ENCODE measurements around the gene TCF3. TPM values are rescaled to one million over a fixed set of nuclear protein-coding genes. Genes with fewer than 3 reads are reported as not detected.

The TCF3 gene
- polyA plus RNA-seq, 3 donors, result 81.6 to 91.5 (median 87.9) TPM

DNA sequence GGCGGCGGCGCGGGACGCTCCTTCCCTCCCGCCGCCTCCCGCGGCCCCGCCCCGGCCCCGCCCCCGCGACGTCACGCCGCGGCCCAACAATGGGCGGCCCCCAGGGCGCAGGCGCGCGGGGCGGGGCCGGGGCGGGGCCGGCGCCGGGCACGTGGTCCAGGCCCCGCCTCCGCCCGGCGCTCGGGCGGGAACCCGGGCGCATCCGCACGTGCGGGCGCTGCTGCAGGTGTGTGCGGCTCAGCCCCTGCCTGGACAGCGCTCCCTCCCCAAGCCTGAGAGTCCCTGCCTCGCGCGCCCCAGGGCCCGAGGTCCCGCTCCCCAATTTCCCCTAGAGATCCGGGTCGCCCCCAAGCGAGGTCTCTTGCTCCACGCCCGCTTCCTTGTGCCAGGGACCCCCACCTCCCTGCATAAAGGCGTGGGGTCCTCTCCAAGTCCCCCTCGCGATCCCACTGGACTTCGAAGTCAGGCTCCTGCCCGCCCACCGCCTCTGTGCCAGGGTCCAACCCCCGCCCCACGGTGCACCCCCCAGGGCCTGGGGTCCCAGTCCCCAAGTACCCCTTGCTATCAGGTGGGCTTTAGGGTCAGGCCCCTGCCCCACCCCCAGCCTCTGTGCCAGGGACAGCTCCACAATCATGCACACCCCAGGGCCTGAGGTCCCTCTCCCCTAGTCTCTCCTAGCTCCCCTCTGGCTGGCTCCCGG lies 83.9 kb downstream of the TCF3 start, which contains the start of gene MEX3D:
Gene MEX3D, minus strand, starts transcription at position 6 of the 700 bp plus-strand sequence. CDS start 267 bp downstream, outside the sequence.
- peak in 1 of 3 donors; percentile 46 for DNase-seq (ENCODE audit: low read depth in 3 of 3, low spot score in 2 of 3)

DNA sequence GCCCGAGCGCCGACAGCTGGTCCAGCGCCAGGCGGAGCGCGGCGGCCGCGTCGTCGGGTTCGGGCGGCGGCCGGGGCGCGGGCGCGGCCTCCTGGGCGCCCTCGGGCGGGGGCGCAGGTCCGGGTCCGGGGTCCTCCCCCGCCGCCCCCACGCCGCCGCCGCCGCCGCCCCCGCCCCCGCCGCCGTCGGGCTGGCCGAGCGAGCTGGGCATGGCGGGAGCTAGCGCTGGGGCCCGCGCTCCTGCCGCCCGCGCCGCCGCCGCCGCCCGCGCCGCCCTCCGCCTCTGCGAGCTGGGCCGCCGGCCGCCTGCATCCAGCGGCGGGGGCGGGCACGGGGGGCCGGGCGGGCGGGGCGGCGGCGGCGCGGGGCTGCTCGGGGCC lies 84.6 kb downstream of the TCF3 start:
- DNase-seq (ENCODE audit: low read depth in 3 of 3, low spot score in 2 of 3), result no peak

DNA sequence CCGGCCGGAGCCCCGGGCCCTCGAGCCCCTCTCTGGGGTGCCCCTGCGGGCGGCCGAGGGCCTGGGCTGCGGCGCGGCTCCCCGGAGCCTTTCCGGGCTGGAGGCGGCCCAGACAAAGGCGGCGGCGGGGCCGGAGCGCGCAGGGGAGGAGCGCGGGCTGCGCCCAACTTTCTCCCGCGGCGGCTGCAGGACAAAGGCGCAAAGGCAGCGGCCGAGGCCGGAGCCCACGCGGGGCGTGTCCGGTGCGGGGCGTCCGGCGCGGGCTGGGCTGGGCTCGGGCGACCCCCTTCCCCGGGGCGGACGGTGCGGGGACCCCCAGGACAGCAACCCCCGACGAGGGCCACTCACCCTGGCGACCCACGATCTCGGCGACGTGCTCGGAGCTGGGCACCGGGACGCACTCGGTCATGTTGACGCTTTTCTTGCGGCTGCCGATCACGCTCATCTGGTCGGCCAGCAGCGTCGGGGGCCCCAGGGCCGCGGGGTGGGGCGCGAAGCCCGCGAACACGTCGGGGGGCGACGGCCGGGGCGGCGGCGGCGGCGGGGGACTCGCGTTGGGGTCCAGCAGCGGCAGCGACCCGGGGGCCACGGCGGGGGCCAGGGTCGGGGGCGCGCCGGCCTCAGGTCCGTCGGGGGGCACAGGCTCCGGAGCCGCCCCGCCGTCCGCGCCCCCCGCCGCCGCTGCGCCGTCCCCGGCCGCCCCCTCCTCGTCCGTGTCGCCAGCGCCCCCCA lies 85.1 kb downstream of the TCF3 start:
- DNase-seq (ENCODE audit: low read depth in 3 of 3, low spot score in 2 of 3), result no peak

DNA sequence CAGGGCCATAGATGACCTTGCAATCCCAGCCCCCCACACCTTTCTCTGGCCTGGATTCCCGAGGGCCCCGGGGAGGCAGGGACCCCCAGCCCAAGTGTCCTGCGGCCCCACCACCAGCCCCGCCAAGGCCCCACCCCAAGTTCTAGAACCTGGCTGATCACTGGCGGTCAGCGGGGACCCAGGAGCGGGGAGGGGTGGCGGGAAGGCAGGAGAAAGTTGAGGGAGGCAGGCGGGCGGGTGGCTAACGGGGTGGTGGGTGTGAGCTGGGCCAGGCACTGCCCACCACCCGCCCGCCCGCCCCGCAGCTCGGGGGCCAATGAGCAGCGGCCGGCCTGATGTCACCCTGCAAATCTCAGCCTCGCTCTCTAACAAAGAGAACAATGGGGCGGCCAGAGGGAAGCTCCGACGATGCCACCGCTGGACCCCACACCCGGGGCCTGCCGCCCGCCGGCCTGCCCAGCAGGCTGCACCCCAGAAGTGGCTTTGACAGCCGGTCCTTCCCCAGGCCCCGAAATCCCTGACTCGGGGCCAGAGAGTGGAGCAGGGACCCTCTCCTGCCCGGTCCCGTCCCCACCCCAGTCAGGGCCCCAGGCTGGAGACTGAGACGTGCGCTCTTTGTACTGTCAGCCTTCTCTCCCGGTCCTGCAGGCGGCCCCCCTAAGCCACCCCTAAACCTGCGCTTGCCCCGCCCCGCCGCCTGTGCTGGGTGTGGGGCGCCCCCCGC lies 85.9 kb downstream of the TCF3 start:
- peak; percentile 47 to 76 (median 73) for DNase-seq (ENCODE audit: low read depth in 3 of 3, low spot score in 2 of 3)

DNA sequence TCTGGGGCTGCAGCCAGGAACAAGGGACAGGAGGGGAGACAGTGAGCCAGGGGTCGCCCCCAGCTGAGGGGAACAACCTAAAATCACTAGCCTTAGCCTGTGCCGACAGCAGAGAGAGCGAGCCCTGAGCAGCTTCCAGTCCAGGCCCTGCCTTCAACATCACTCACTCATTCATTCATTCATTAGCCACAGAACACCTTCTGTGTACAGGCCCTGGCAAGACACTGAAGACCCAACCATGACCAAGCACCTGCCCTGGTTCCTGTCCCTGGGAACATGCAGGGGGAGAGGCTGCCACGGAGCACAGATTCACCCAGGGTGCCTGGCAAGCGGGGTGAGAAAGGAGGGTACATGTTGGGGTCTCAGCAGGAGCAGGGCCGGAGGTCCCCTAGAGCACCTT lies 89.2 kb downstream of the TCF3 start:
- DNase-seq (ENCODE audit: low read depth in 3 of 3, low spot score in 2 of 3), result no peak

DNA sequence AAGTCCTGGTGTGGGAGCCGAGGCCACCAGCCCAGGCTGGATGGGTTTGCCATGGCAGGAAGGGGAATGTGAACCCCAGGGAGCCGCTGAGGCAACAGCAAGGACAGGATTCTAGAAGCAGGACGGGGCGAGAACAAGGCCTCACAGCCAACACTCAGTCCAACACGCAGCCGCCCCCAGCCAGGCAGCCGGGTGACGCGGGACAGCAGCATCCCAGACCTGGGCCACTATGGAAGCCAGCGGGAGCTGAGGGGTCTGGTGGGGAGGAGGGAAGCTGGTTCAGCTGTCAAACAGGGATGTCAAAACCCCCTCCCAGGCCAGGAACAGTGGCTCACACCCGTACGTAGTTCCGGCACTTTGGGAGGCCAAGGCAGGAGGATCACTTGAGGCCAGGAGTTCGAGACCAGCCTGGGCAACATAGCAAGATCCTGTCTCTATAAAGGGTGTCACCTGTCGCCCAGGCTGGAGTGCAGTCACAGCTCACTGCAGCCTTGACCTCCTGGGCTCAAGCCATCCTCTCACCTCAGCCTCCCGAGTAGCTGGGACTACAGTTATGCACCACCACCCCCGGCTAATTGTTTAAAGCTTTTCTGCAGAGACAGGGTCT lies 91.1 kb downstream of the TCF3 start:
- no peak for DNase-seq (ENCODE audit: low read depth in 3 of 3, low spot score in 2 of 3)

DNA sequence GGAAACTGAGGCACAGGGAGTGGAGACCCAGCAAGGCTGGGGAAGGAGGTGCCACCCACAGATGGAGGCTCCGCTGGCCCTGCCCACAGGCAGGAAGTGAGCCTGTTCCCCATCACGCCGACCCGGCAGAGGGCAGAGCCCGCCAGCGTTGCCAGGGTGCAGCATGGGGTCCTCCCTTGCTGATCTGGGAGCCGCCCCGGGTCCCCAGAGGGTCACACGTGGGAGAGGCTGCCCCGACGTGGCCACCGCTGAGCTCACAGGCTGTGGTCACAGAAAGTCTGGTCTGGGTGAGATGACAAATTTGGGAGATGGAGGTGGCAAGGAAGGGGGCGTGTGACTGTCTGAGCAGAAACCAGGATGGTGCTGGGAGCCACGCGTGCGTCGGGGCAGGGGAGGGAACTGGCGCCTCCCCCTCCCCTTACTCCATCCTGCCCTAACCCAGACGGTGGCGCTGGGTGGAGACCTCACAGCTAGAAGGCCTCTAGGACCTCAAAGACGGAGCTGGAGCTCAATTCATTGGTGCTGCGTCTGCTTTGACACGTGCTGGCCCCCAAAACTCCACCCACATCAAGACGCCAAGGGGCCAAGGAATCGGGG lies 92.0 kb downstream of the TCF3 start:
- no peak for DNase-seq (ENCODE audit: low read depth in 3 of 3, low spot score in 2 of 3)

Other genes starting within 250 kb of the TCF3 start
- gene DAZAP1, start 245.0 kb downstream of the TCF3 start, polyA plus RNA-seq (ENCODE audit: insufficient read length in 3 of 3), result 10 to 100 TPM; 69.2 to 70.7 (median 69.7) TPM
- 100 to 1,000 TPM; 540 to 667 (median 584) TPM for gene RPS15, start 214.2 kb downstream of the TCF3 start, polyA plus RNA-seq (ENCODE audit: insufficient read length in 3 of 3)
- gene APC2, start 202.5 kb downstream of the TCF3 start, polyA plus RNA-seq (ENCODE audit: insufficient read length in 3 of 3), result 1 to 10 TPM in 2 of 3 donors, under 1 TPM in 1; 0.86 to 1.1 (median 1.0) TPM
- gene C19orf25, start 173.4 kb downstream of the TCF3 start, polyA plus RNA-seq (ENCODE audit: insufficient read length in 3 of 3), result 10 to 100 TPM; 17.4 to 21.2 (median 18.5) TPM
- 1 to 10 TPM; 2.7 to 4.4 (median 3.3) TPM for gene PCSK4, start 162.3 kb downstream of the TCF3 start, polyA plus RNA-seq (ENCODE audit: insufficient read length in 3 of 3)
- gene REEP6, start 161.4 kb downstream of the TCF3 start, polyA plus RNA-seq (ENCODE audit: insufficient read length in 3 of 3), result 10 to 100 TPM in 2 of 3 donors, 1 to 10 TPM in 1; 9.0 to 16.3 (median 13.3) TPM
- under 1 TPM; 0.52 to 0.61 (median 0.54) TPM for gene ADAMTSL5, start 139.6 kb downstream of the TCF3 start, polyA plus RNA-seq (ENCODE audit: insufficient read length in 3 of 3)
- under 1 TPM; 0.07 to 0.16 (median 0.11) TPM for gene PLK5, start 128.5 kb downstream of the TCF3 start, polyA plus RNA-seq (ENCODE audit: insufficient read length in 3 of 3)
- 10 to 100 TPM; 16.7 to 20.2 (median 18.0) TPM for gene MEX3D, start 84.3 kb downstream of the TCF3 start, polyA plus RNA-seq (ENCODE audit: insufficient read length in 3 of 3)
- gene MBD3, start 59.8 kb downstream of the TCF3 start, polyA plus RNA-seq (ENCODE audit: insufficient read length in 3 of 3), result 10 to 100 TPM; 38.1 to 45.5 (median 40.2) TPM
- gene UQCR11, start 47.2 kb downstream of the TCF3 start, polyA plus RNA-seq (ENCODE audit: insufficient read length in 3 of 3), result 100 to 1,000 TPM in 1 of 3 donors, 10 to 100 TPM in 2; 81.1 to 117 (median 92.1) TPM
- gene ONECUT3, start 100.9 kb upstream of the TCF3 start, polyA plus RNA-seq (ENCODE audit: insufficient read length in 3 of 3), result under 1 TPM in 1 of 3 donors, not detected in 2; 0.01 TPM
- under 1 TPM; 0.45 to 0.65 (median 0.62) TPM for gene ATP8B3, start 159.7 kb upstream of the TCF3 start, polyA plus RNA-seq (ENCODE audit: insufficient read length in 3 of 3)
- 10 to 100 TPM; 17.5 to 25.2 (median 23.4) TPM for gene REXO1, start 195.9 kb upstream of the TCF3 start, polyA plus RNA-seq (ENCODE audit: insufficient read length in 3 of 3)
- 1 to 10 TPM; 5.5 to 6.0 (median 5.7) TPM for gene KLF16, start 211.0 kb upstream of the TCF3 start, polyA plus RNA-seq (ENCODE audit: insufficient read length in 3 of 3)
- gene ABHD17A, start 232.9 kb upstream of the TCF3 start, polyA plus RNA-seq (ENCODE audit: insufficient read length in 3 of 3), result 10 to 100 TPM; 33.3 to 37.7 (median 34.9) TPM

All from right renal cortex interstitium (tissue), 3 donors.